A549 (cell line): ENCODE data around the gene CEP162. TPM values are rescaled to one million over a fixed set of nuclear protein-coding genes. Genes with fewer than 3 reads are reported as not detected.

Experiments used
- ATAC-seq, 2 experiments: fragments of 200-7000 bp in 1 of 2; fragments of >200 bp in 1 of 2; cut with Nextera tagmentation in 1 of 2; cut with Tn5 transposase in 1 of 2; 3 replicates each; pipeline versions ENCODE4 v1.8.0 to v1.9.1; 2018 to 2020; ENCODE audit warnings: mild to moderate bottlenecking in 1 of 2, moderate library complexity in 1 of 2
- CTCF ChIA-PET: fragments of 300-600 bp; sonication (Branson Sonifier 250); formaldehyde crosslinking; extraction: SDS; loops from one replicate; lab custom pipeline; 2021; ENCODE audit warnings: antibody characterized with exemption, inconsistent platforms; lab: Yijun Ruan, JAX
- POLR2A ChIA-PET: fragments of 350-600 bp; formaldehyde crosslinking; extraction: SDS; loops from one replicate; lab custom pipeline; 2021; ENCODE audit warnings: antibody characterized with exemption, inconsistent platforms; lab: Yijun Ruan, JAX
- DNase-seq, 2 experiments: peaks; one replicate each; pipeline versions ENCODE4 v3.0.0 to v3.0.0-alpha.2; 2011 to 2016; ENCODE audit warnings: low read depth in 1 of 2, low spot score in 1 of 2
- FAIRE-seq: peaks from 2 replicates; lab custom pipeline; 2011; peaks lifted over from hg19 to GRCh38; lab: Jason Lieb, UNC
- H3K27ac ChIP-seq, 2 experiments: fragments of >200 bp; sonication (Bioruptor Twin); formaldehyde crosslinking; 3 replicates each; pipeline ENCODE4 v1.5.1; 2016 to 2017
- H3K4me1 ChIP-seq: fragments of >200 bp; sonication (Bioruptor Twin); formaldehyde crosslinking; 3 replicates; pipeline ENCODE4 v1.6.1; 2016
- H3K4me2 ChIP-seq: fragments of >200 bp; sonication (Bioruptor Twin); formaldehyde crosslinking; 3 replicates; pipeline ENCODE4 v1.6.1; 2016
- H3K4me3 ChIP-seq: fragments of >200 bp; sonication (Bioruptor Twin); formaldehyde crosslinking; 3 replicates; pipeline ENCODE4 v1.5.1; 2016
- H3K9me3 ChIP-seq: fragments of >200 bp; sonication (Bioruptor Twin); formaldehyde crosslinking; 3 replicates; pipeline ENCODE4 v1.6.1; 2016
- ATOH8 ChIP-seq: fragments of 250-450 bp; sonication (Bioruptor Pico); IDR thresholded peaks from 2 replicates; pipeline ENCODE4 v1.5.0; 2020; ENCODE audit warnings: low read depth, mild to moderate bottlenecking, moderate library complexity
- BHLHE40 ChIP-seq: IDR thresholded peaks from 2 replicates; pipeline ENCODE4 v1.6.1; 2012; ENCODE audit warnings: low read depth, low read length, inconsistent platforms
- CBX2 ChIP-seq: fragments of 200-600 bp; sonication (generic); IDR thresholded peaks from 2 replicates; pipeline ENCODE4 v1.6.1; 2016; ENCODE audit warnings: low read depth, mild to moderate bottlenecking, borderline replicate concordance
- CBX8 ChIP-seq: fragments of 200-600 bp; sonication (generic); IDR thresholded peaks from 2 replicates; pipeline ENCODE4 v1.6.1; 2016
- CEBPB ChIP-seq, 2 experiments: fragments of >200 bp in 1 of 2; sonication (Bioruptor Twin) in 1 of 2; formaldehyde crosslinking in 1 of 2; IDR thresholded peaks; 2 replicates each; pipeline ENCODE4 v1.6.1; 2012 to 2016
- CHD4 ChIP-seq: fragments of 200-600 bp; sonication (generic); IDR thresholded peaks from 2 replicates; pipeline ENCODE4 v1.6.1; 2016; ENCODE audit warnings: antibody characterized with exemption, mild to moderate bottlenecking, borderline replicate concordance
- ELK1 ChIP-seq: fragments of 150-350 bp; IDR thresholded peaks from 2 replicates; pipeline ENCODE4 v1.6.1; 2014; ENCODE audit warnings: low read depth, mild to moderate bottlenecking, low read length
- EP300 ChIP-seq, 2 experiments: fragments of >200 bp; sonication (Bioruptor Twin); formaldehyde crosslinking; IDR thresholded peaks; 2 replicates in 1 of 2; 3 replicates in 1 of 2; pipeline ENCODE4 v1.6.1; 2016 to 2017
- ESRRA ChIP-seq: fragments of 150-350 bp; IDR thresholded peaks from 2 replicates; pipeline ENCODE4 v1.6.1; 2014; ENCODE audit warnings: mild to moderate bottlenecking, low read length, borderline replicate concordance
- HOXB5 ChIP-seq: fragments of 250-450 bp; sonication (Bioruptor Pico); IDR thresholded peaks from 2 replicates; pipeline ENCODE4 v1.5.0; 2020; ENCODE audit warnings: mild to moderate bottlenecking, moderate library complexity
- JUN ChIP-seq, 2 experiments: fragments of >200 bp; sonication (Bioruptor Twin); formaldehyde crosslinking; IDR thresholded peaks; 2 replicates in 1 of 2; 3 replicates in 1 of 2; pipeline ENCODE4 v1.6.1; 2016 to 2017
- MAFK ChIP-seq: fragments of 450-650 bp; IDR thresholded peaks from 2 replicates; pipeline ENCODE4 v1.6.1; 2014; ENCODE audit not compliant: partially characterized antibody
- MAX ChIP-seq: IDR thresholded peaks from 2 replicates; pipeline ENCODE4 v1.6.1; 2012
- NPAS2 ChIP-seq: fragments of 250-450 bp; sonication (Bioruptor Pico); IDR thresholded peaks from 2 replicates; pipeline ENCODE4 v1.8.0; 2022; ENCODE audit warnings: mild to moderate bottlenecking, moderate library complexity, borderline replicate concordance
- NR3C1 ChIP-seq: fragments of >200 bp; sonication (Bioruptor Twin); formaldehyde crosslinking; IDR thresholded peaks from 3 replicates; pipeline ENCODE4 v1.6.1; 2017
- PBX3 ChIP-seq: IDR thresholded peaks from 2 replicates; pipeline ENCODE4 v1.6.1; 2012
- POLR2A ChIP-seq: IDR thresholded peaks from 2 replicates; pipeline ENCODE4 v1.6.1; 2012; ENCODE audit warnings: mild to moderate bottlenecking, low read length
- RCOR1 ChIP-seq: fragments of 150-350 bp; IDR thresholded peaks from 2 replicates; pipeline ENCODE4 v1.6.1; 2014; ENCODE audit warnings: antibody characterized with exemption, low read length, low read depth
- RFX5 ChIP-seq: fragments of 450-650 bp; IDR thresholded peaks from 2 replicates; pipeline ENCODE4 v1.7.1; 2014; ENCODE audit warnings: antibody characterized with exemption, mild to moderate bottlenecking, moderate library complexity
- RNF2 ChIP-seq: fragments of 200-600 bp; sonication (generic); IDR thresholded peaks from 2 replicates; pipeline ENCODE4 v1.6.1; 2016; ENCODE audit warnings: low read depth, mild to moderate bottlenecking, antibody characterized with exemption, moderate library complexity, borderline replicate concordance
- SMC3 ChIP-seq: fragments of >200 bp; sonication (Bioruptor Twin); formaldehyde crosslinking; IDR thresholded peaks from 3 replicates; pipeline ENCODE4 v1.6.1; 2018; ENCODE audit warnings: inconsistent platforms
- SREBF2 ChIP-seq: fragments of 450-650 bp; IDR thresholded peaks from 2 replicates; pipeline ENCODE4 v1.6.1; 2014; ENCODE audit warnings: mild to moderate bottlenecking, moderate library complexity
- TFCP2L1 ChIP-seq: fragments of 250-450 bp; sonication (Bioruptor Pico); IDR thresholded peaks from 2 replicates; pipeline ENCODE4 v1.5.0; 2021; ENCODE audit warnings: mild to moderate bottlenecking
- USF2 ChIP-seq: fragments of 450-650 bp; IDR thresholded peaks from 2 replicates; pipeline ENCODE4 v1.6.1; 2014; ENCODE audit warnings: antibody characterized with exemption
- ZC3H11A ChIP-seq: fragments of 450-650 bp; IDR thresholded peaks from 2 replicates; pipeline ENCODE4 v1.6.1; 2014; ENCODE audit warnings: antibody characterized with exemption, mild to moderate bottlenecking
- ZFP36 ChIP-seq: fragments of 450-650 bp; IDR thresholded peaks from 2 replicates; pipeline ENCODE4 v1.6.1; 2014; ENCODE audit warnings: borderline replicate concordance; ENCODE audit not compliant: partially characterized antibody
- ZSCAN20 ChIP-seq: fragments of 250-450 bp; sonication (Bioruptor Pico); IDR thresholded peaks from 2 replicates; pipeline ENCODE4 v1.8.0; 2022; ENCODE audit warnings: mild to moderate bottlenecking, moderate library complexity
- whole genome bisulfite sequencing: methylation state at CpG from one replicate; pipeline ENCODE4 v1.1.6; 2017; ENCODE audit errors: missing lambda C conversion rate; 5-methylcytosine and 5-hydroxymethylcytosine counted together
- polyA plus RNA-seq, 4 experiments: library from polyadenylated mRNA; depleted of rRNA in 3 of 4; stranded (reverse); fragments of >200 nt; fragmentation: RNase III in 1 of 4; extraction: RNeasy Plus Mini Kit Qiagen cat#74134 plus additional on column Dnase treatment in 1 of 4; gene quantifications; 2 replicates in 3 of 4; 3 replicates in 1 of 4; pipeline ENCODE4 v1.2.3, GENCODE V29; 2011 to 2017
- TF ChIP-seq, protein P1 (sequence below): fragments of >200 bp; sonication (Bioruptor Twin); formaldehyde crosslinking; IDR thresholded peaks from 2 replicates; pipeline ENCODE4 v1.6.1; 2016
- TF ChIP-seq, protein P2 (sequence below): fragments of >200 bp; sonication (Bioruptor Twin); formaldehyde crosslinking; IDR thresholded peaks from 3 replicates; pipeline ENCODE4 v1.6.1; 2016

The CEP162 gene
- polyA plus RNA-seq, 2 of the 4 experiments (the other 2 are of a cell fraction), result 2.1 to 2.3 TPM

DNA sequence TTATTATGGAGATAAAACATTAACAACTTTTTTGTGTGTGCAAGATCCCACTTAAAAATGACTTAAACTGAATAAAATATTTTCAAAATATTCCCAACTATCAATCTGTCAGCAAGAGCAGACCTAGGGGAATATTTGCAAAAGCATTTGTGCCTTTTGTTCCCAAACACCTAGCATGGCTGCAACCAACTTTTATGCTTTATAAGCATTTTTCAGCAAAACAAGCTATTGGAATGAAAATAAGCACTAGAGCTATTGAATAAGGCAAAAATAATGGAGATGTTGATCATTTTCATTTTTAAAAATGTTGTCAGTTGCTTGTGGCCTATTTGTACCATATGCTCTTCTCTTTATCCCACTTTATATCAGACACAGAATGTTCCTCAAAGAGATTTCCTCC is 28.2 kb upstream of the CEP162 start:
- peak; percentile 44 for TF ChIP-seq MAFK
- no peak for TF ChIP-seq NPAS2
- H3K4me3 ChIP-seq, result no peak overlapping the region
- ATAC-seq (no peak), DNase-seq (no peak), FAIRE-seq (no peak)
- ChIA-PET CTCF (no interaction called here), POLR2A (no interaction called here)
- H3K4me1 ChIP-seq, result no peaks in the 10 kb centered on the region
- H3K4me2 ChIP-seq, result no peak overlapping the region
- no peak overlapping the region for H3K27ac ChIP-seq
- H3K9me3 ChIP-seq, result no peaks in the 10 kb centered on the region

GRCh38 chr6:84253380-84253779 is 25.9 kb upstream of the CEP162 start:
- DNase-seq (no peak), FAIRE-seq (no peak), ATAC-seq (no peak)
- TF ChIP-seq CBX2 (no peak), RFX5 (no peak), CEBPB (IDR thresholded peaks at IDR 0.05) (no peak), CHD4 (no peak), ATOH8 (no peak), RCOR1 (no peak), SREBF2 (no peak), BHLHE40 (no peak), CBX8 (no peak), HOXB5 (CRISPR knock-in tag) (no peak), NR3C1 (no peak), EP300 (IDR thresholded peaks at IDR 0.05) (no peak), MAFK (no peak), TFCP2L1 (CRISPR knock-in tag) (no peak)
- TF ChIP-seq, protein P1, sequence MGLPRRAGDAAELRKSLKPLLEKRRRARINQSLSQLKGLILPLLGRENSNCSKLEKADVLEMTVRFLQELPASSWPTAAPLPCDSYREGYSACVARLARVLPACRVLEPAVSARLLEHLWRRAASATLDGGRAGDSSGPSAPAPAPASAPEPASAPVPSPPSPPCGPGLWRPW, result no peak
- TF ChIP-seq, protein P2, sequence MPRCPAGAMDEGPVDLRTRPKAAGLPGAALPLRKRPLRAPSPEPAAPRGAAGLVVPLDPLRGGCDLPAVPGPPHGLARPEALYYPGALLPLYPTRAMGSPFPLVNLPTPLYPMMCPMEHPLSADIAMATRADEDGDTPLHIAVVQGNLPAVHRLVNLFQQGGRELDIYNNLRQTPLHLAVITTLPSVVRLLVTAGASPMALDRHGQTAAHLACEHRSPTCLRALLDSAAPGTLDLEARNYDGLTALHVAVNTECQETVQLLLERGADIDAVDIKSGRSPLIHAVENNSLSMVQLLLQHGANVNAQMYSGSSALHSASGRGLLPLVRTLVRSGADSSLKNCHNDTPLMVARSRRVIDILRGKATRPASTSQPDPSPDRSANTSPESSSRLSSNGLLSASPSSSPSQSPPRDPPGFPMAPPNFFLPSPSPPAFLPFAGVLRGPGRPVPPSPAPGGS, result no peak
- no peak overlapping the region for H3K4me3 ChIP-seq
- no peaks in the 10 kb centered on the region for H3K9me3 ChIP-seq
- 58% methylated on average over 3 of the region's 3 CpGs for WGBS
- no peak overlapping the region for H3K27ac ChIP-seq
- no peak overlapping the region for H3K4me2 ChIP-seq
- no peaks in the 10 kb centered on the region for H3K4me1 ChIP-seq
- POLR2A ChIA-PET, result no interaction called here
- CTCF ChIA-PET, result interaction anchor here (1.3 kb wide), 1 partner anchor 10 kb away, joined by 3 read pairs; no protein-coding TSS in a partner anchor

DNA sequence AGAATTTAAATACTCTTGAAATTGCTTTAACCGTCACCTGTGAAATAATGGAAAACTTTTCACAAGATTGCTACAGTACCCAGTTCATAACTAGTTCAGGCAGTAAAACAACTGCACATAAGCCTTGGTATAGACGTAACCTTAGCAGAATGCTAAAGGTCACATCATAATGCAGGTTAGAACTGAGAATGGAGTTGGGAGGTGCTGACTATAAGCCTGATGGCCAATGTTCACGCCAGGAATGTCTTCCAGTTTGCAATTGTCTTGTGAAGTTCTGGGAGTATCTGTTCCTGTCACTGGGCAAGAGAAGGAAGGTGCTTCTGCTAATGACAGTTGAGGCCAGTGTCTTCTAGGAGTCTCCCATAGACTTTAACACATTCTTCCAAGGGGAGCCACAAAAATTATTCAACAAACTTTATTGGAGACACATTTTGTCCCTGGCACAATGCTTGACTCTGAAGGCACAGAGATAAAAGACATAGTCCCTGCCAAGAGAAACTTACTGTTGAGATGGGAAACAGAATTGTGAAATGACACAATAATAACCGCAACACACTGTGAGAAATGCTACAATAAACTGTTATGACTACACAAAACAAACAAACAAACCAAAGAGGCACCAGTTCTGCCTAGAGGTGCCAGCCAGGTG is 24.6 kb upstream of the CEP162 start:
- Histone ChIP-seq H3K4me2 (no peak overlapping the region), H3K4me3 (no peak overlapping the region), H3K27ac (no peak overlapping the region), H3K4me1 (no peaks in the 10 kb centered on the region), H3K9me3 (no peaks in the 10 kb centered on the region)
- ATAC-seq, result no peak
- no peak for FAIRE-seq
- ChIA-PET CTCF (interaction anchor here (1.3 kb wide), 1 partner anchor 9 kb away, joined by 3 read pairs; no protein-coding TSS in a partner anchor), POLR2A (no interaction called here)
- no peak for DNase-seq
- 71% methylated on average over 4 of the region's 4 CpGs for WGBS
- TF ChIP-seq POLR2A (no peak), CHD4 (no peak), EP300 (IDR thresholded peaks at IDR 0.05) (no peak), USF2 (no peak), JUN (IDR thresholded peaks at IDR 0.05) (no peak), RCOR1 (no peak), ESRRA (no peak), ZFP36 (no peak), SMC3 (no peak), BHLHE40 (no peak), ELK1 (no peak), PBX3 (no peak), RNF2 (no peak), MAX (no peak), ZC3H11A (no peak), CBX2 (no peak), ZSCAN20 (CRISPR knock-in tag) (no peak)
